GM19468 (cell line): ENCODE data around the gene GRIFIN.

Source experiments
- ATAC-seq: cut with Tn5 transposase; IDR thresholded peaks from one replicate; pipeline ENCODE4 v1.9.1; 2021; ENCODE audit warnings: mild to moderate bottlenecking, moderate library complexity, moderate number of reproducible peaks; ENCODE audit not compliant: unreplicated experiment; ENCODE audit errors: extremely low read depth

Gene GRIFIN

GRCh38 chr7:2476298-2476697 lies at the start of gene GRIFIN:
TSS of gene GRIFIN (minus strand) at chr7:2476398. CDS start at chr7:2476383, 15 bp downstream.
- ATAC-seq = no peak

- ATAC-seq = no peak
Measured at GRCh38 chr7:2524808-2525657, 48.8 kb upstream of the GRIFIN start.

GRCh38 chr7:2523941-2524807 lies 48.0 kb upstream of the GRIFIN start:
- no peak for ATAC-seq

GRCh38 chr7:2523461-2523936 lies 47.3 kb upstream of the GRIFIN start:
- no peak for ATAC-seq

GRCh38 chr7:2522780-2523433 lies 46.7 kb upstream of the GRIFIN start:
- no peak for ATAC-seq

- no peak for ATAC-seq
Measured at GRCh38 chr7:2521952-2522591, 45.9 kb upstream of the GRIFIN start.

- ATAC-seq = no peak
Measured at GRCh38 chr7:2521341-2521745, 45.1 kb upstream of the GRIFIN start.

GRCh38 chr7:2520761-2521290 lies 44.6 kb upstream of the GRIFIN start:
- no peak for ATAC-seq

- ATAC-seq = no peak
Measured at GRCh38 chr7:2520131-2520760, 44.0 kb upstream of the GRIFIN start.

GRCh38 chr7:2519119-2519930 lies 43.1 kb upstream of the GRIFIN start, which contains the start of gene LFNG:
TSS of gene LFNG (plus strand) at chr7:2519774. CDS start at chr7:2519862, 88 bp downstream.
- ATAC-seq = peak; percentile 56

- ATAC-seq = no peak
Measured at GRCh38 chr7:2518737-2519118, 42.5 kb upstream of the GRIFIN start.

GRCh38 chr7:2517678-2518507 lies 41.7 kb upstream of the GRIFIN start:
- no peak for ATAC-seq

GRCh38 chr7:2517026-2517425 lies 40.8 kb upstream of the GRIFIN start:
- ATAC-seq = no peak

- no peak for ATAC-seq
Measured at GRCh38 chr7:2516194-2516555, 40.0 kb upstream of the GRIFIN start.

GRCh38 chr7:2515424-2516193 lies 39.4 kb upstream of the GRIFIN start:
- no peak for ATAC-seq

GRCh38 chr7:2514473-2515423 lies 38.5 kb upstream of the GRIFIN start:
- no peak for ATAC-seq
